Cardiac atrium fibroblast (primary cell): Measurements from ENCODE around the gene EIF2S1. TPM values are rescaled to one million over a fixed set of nuclear protein-coding genes. Genes with fewer than 3 reads are reported as not detected.

Experiments used
- total RNA-seq: library from RNA; depleted of rRNA; stranded (reverse); fragments of >200 nt; gene quantifications from 2 replicates; pipeline ENCODE4 v1.2.3, GENCODE V29; 2015

The EIF2S1 gene
- 94.1 and 111 TPM in 2 replicates for total RNA-seq

DNA sequence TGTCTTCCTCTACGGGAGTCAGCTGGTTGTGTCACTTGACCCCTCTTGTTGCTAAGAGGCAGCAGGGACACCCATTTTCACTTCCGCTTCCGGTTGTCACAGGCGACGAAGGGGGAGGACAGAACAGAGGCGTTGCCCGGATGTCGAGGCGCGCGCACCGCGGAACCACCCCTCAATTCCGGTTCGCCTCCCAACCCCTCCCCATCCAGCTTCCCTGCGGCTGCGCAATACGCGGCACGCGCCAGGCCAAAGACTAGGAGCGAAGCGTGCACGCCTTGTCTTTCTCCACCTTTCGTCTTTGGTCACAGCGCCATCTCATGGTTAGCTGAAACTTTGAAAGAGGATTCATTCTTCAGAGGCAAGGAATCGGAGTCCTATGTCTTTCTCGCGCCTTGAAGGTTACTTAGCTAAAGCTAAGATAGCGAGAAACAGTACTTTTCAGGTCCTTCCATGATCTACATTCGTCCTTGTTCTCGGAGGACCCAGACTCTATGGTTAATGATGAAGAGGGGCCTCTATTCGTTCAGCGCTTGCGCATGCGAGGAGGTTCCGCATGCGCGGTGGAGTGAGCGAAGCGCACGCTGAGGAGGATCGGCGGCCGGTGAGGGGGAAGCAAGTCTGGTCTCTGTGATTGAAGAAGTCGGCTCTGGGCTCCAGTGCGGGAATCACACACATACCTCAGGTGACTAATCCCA, at the start of gene EIF2S1, which contains the start of gene ATP6V1D:
EIF2S1 (plus strand) TSS at position 554 of the 695 bp plus-strand sequence. CDS start 4,440 bp downstream, outside the sequence.
ATP6V1D (minus strand) TSS at position 30 of the 695 bp plus-strand sequence. CDS start 106 bp downstream, outside the sequence.

DNA sequence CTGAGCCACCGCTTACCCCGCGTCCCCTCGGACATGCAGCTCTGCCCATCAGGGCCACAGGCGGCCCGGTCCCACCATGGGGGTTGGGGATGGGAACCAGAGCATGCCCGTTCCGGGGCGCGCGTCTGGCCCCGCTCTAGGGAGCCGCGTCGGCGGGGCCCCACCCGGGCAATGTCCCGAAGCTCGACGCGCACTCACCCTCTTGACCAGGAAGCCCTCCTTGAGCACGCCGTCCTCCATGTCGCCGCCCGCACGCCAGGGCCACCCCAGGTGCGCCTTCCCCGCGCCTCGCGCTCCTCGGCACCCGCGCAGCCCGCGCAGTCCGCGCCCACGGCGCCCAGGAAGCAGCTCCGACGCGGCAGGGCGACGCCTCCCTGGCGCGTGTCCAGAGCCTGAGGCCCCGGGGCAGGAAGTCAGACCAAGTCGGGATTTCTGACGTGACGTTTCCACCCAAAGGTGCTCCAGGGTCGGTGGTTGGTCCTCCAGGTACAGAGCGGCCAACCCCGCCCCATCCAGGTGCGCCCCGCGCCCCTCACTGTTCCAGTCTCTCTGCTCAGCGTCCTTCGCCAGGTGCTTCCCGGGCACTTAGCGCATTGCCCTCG, 51.8 kb downstream of the EIF2S1 start, which contains the start of gene PLEK2:
PLEK2 (minus strand) TSS at position 346 of the 602 bp plus-strand sequence; CDS start at position 240, 106 bp downstream.

Other genes starting within 250 kb of the EIF2S1 start
- gene GARIN2, start 170.9 kb upstream of the EIF2S1 start, total RNA-seq, result not detected in 2 replicates
- 11.7 and 13.4 TPM in 2 replicates for gene PALS1, start 118.9 kb upstream of the EIF2S1 start, total RNA-seq
- 74.2 and 92.5 TPM in 2 replicates for gene ATP6V1D, start 524 bp upstream of the EIF2S1 start, total RNA-seq
- 1.8 and 3.9 TPM in 2 replicates for gene PLEK2, start 51.8 kb downstream of the EIF2S1 start, total RNA-seq
- 3.6 TPM in 1 of 2 replicates, not detected in the other for gene TMEM229B, start 128.4 kb downstream of the EIF2S1 start, total RNA-seq
- gene PLEKHH1, start 173.0 kb downstream of the EIF2S1 start, total RNA-seq, result under 0.01 TPM in 1 of 2 replicates, not detected in the other
- 24.6 and 24.9 TPM in 2 replicates for gene PIGH, start 239.9 kb downstream of the EIF2S1 start, total RNA-seq